HG03521 (cell line): ENCODE data around the gene NXF1.
"Not testable (repeated sequence)": the region's sequence is repeated elsewhere in the genome, so short reads cannot be mapped to it uniquely, and the experiment has no call there.

Experiments used
- ATAC-seq: cut with Tn5 transposase; IDR thresholded peaks from one replicate; pipeline ENCODE4 v1.9.1; 2021; ENCODE audit warnings: mild to moderate bottlenecking, moderate library complexity; ENCODE audit not compliant: unreplicated experiment

NXF1 gene

DNA sequence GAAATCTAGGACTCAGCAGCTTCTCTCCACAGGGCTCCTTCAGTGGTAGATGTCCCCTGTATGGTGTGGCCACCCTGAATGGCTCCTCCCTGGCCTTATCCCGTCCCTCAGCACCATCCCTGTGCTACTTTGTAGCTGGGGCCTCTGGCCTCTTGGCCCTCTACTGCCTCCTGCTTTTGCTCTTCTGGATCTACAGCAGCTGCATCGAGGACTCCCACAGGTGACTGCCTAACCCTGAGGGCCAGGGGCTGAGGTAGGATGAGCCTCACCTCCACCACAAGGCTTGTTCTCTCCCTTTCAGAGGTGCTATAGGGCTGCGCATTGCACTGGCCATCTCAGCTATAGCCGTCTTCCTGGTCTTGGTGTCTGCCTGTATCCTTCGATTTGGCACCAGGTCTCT lies 16.2 kb downstream of the NXF1 start:
- no peak for ATAC-seq

DNA sequence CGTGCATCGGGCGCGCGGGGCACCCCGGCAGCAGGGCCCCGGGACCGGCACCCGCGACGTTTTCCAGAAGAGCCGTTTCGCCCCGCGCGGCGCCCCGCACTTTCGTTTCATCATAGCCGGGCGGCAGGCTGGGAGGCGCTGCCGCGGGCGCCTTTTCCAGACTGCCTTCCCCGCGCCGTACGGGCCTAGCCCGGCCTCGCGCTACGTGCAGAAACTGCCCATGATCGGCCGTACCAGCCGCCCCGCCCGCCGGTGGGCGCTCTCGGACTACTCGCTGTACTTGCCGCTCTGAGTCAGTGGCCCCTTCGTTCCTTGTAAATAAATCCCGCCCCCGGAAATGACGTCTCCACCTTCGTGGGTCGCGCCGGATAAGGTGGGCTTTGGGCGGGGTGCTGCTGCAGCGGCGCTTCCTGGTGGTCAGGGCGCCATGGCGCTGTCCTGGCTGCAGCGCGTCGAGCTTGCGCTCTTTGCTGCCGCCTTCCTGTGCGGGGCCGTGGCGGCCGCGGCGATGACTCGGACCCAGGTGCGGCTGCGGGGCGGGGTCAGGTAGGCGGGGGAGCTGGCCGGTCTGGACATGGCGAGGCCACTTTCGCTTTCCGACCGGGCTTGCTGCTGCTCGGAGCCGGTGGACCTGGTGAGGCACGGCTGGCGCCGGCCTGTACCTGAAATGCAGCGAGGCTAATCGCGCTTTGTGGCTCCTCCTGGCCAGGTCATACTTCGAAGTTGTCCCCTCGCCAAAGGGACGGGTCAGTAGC lies 18.1 kb downstream of the NXF1 start, which contains the start of gene TMEM179B:
Gene TMEM179B (plus strand): TSS at position 398 of the 755 bp plus-strand sequence. CDS start 30 bp downstream, at position 428.
- ATAC-seq, result peak; percentile 66

DNA sequence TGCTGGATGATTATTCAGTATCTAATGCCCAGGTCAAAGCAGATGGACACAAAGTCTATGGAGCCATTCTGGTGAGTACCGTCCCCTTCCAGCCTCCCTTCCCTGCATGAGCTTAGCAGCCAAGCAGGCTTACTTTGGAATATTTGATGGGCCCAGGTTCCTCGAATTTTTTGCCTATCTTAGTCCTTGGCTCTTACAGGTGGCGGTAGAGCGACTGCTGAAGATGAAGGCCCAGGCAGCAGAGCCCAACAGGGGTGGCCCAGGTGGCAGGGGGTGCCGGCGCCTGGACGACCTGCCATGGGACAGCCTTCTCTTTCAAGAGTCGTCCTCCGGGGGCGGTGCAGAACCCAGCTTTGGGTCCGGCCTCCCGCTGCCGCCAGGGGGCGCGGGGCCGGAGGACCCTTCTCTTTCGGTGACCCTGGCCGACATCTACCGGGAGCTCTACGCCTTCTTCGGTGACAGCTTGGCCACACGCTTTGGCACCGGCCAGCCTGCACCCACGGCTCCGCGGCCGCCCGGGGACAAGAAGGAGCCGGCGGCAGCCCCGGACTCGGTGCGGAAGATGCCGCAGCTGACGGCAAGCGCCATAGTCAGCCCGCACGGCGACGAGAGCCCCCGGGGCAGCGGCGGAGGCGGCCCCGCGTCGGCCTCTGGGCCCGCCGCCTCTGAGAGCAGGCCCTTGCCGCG lies 18.8 kb downstream of the NXF1 start:
- ATAC-seq, result peak; percentile 51

DNA sequence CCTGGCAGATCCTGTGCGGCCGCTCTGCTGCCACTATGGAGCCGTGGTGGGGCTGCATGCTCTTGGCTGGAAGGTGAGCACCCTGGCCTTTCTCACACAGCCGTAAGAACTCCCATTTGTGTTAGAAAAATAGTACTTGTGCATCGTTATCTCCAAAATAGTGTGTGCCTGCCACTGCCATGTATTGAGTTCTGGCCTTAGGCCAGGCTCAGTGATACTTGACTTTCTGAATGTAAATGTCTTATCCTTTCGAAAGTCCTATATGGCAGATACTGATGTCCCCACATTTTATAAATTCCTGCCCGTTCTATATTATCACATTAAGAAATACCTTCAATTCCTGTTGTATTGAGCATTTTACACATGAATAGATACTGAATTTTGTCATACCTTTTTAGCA lies 22.5 kb downstream of the NXF1 start:
- no peak for ATAC-seq

DNA sequence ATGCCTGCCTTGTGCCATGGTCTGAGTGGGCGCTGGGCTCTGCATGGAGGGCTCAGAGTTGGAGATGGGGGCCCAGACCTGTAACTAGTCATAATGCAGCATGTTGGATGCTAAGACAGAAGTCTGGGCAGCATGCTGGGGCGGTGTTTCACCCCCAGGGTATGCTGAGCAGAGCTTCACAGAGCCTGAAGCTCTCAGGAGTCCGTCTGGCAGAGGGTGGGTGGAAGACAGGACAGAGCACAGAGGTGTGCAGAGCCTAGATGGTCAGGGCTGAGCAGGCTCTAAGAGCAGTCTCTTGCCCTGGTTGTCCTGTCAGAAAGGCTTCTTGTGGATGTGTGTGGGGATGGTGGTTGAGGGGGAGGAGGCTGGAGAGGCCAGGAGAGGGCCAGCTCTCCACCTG lies 26.8 kb downstream of the NXF1 start:
- ATAC-seq, result no peak

DNA sequence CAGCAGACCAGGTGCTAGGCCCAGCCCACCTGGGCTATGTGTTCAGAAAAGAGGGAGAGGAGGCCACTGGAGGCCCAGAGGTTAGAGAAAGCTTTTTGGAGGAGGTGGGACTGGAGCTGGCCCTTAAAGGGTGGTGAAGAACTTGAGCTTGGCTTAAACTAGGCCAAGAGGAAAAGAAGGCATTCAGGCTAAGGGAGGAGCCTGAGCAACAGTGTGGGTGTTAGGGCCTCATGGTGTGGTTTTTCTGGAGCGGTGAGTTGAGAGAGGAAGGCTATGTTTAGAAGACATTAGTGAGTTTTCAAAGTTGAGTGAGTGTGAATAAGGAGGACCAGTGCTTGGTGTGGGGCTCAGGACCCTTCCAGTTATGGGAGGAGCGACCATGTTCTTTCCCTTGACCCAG lies 27.9 kb downstream of the NXF1 start:
- ATAC-seq, result no peak

DNA sequence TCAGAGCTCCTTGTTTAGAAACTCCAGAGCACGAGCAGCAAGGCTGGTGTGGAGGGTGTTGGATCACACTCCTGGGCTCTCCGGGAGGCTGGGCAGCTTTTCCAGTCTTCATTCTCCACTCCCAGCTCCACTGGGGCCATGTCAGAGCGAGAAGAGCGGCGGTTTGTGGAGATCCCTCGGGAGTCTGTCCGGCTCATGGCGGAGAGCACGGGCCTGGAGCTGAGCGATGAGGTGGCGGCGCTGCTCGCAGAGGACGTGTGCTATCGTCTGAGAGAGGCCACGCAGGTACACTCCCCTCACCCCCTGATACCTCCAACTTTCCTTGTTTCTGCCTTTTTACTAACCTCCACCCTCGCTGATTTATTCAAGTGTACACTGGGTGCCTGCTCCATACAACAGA lies 29.6 kb downstream of the NXF1 start:
- ATAC-seq, result no peak

DNA sequence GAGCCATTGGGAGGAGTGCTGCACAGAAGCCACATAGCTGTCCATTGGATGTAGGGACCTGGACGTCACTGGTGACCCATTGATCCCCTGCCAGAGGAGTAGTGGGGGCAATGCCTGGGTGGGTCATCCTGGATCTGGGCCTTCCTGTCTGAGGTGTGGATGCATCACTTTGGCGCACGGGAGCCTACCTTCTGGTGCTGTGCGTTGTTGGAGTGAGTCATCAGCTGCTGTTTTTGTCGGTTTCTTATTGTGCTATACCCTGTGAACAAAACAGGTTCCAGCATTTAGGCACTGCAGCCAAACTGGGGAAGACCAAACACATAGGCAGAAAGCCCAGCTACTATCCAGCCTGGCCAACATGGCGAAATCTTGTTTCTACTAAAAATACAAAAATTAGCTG lies 30.8 kb downstream of the NXF1 start:
- no peak for ATAC-seq

DNA sequence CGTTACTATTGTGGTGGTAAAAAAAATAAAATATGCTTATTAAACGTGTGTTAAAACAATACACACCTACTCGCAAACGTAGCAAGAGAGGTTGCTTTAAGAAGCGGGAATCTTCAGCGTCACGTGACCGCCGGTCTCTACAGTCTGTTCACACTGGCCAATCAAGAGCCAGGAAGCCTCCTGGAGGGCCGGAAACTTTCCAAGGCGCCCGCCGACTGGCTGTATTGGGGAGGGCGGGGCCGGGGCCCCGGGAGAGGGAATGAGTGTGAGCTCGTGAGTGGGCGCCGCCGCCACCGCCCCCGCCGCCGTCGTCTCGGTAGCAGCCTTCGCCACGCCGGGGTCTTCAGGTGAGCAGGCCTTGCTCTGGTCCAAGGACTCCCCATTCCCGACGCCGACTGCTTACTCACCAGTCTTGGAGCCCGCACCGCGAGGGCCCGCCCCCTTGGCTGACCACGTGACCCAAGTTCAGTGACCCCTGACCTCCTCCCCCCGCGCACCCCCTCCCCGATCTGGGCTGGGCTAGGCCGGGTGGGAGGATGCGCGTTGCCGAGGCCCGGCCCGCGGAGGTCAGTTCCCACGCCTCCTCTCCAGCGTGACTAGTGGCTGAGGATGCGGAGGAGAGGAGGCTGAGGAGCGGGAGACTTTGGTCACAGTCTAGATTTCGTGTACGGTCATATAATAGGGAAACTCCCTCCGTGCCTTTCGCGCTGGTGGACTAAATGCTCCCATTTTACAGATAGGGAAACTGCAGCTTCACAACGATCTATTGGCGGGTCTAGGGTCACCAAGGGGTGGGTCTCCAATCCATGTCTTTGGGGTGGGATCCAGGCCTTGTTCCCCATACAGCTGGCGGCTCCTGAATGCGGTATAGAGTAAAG lies 33.9 kb downstream of the NXF1 start, which contains the start of gene TAF6L:
Gene TAF6L (plus strand): TSS at position 253 of the 878 bp plus-strand sequence. CDS start 4,388 bp downstream, outside the sequence.
- ATAC-seq, result peak; percentile 81

DNA sequence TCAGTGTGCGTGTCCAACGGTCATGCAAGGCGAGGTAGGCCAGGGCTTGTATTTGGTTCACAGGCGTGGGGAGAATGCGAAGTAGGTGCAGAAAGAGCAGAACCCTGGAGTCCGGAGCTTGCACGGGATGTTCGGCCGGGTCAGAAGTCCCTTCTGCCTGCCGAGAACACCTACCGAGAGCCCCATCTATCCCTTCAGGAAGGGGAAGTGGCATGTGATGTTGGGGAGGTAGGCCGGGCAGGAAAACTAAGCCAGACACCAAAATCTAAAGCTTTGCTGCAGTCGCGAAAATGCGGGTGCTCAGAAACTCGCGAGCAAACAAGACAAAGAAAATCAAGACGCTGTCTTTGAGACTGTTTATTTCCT lies 34.5 kb downstream of the NXF1 start:
- peak; percentile 1 for ATAC-seq

DNA sequence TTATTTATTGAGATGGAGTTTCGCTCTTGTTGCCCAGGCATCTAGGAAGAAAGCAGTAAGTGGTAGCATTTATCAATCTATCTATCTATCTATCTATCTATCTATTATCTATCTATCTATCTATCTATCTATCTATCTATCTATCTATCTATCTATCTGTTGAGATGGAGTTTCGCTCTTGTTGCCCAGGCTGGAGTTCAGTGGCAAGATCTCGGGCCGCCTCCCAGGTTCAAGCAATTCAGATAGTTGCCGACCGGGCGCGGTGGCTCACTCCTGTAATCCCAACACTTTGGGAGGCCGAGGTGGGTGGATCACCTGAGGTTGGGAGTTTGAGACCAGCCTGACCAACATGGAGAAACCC lies 44.4 kb downstream of the NXF1 start:
- not testable (repeated sequence) for ATAC-seq

DNA sequence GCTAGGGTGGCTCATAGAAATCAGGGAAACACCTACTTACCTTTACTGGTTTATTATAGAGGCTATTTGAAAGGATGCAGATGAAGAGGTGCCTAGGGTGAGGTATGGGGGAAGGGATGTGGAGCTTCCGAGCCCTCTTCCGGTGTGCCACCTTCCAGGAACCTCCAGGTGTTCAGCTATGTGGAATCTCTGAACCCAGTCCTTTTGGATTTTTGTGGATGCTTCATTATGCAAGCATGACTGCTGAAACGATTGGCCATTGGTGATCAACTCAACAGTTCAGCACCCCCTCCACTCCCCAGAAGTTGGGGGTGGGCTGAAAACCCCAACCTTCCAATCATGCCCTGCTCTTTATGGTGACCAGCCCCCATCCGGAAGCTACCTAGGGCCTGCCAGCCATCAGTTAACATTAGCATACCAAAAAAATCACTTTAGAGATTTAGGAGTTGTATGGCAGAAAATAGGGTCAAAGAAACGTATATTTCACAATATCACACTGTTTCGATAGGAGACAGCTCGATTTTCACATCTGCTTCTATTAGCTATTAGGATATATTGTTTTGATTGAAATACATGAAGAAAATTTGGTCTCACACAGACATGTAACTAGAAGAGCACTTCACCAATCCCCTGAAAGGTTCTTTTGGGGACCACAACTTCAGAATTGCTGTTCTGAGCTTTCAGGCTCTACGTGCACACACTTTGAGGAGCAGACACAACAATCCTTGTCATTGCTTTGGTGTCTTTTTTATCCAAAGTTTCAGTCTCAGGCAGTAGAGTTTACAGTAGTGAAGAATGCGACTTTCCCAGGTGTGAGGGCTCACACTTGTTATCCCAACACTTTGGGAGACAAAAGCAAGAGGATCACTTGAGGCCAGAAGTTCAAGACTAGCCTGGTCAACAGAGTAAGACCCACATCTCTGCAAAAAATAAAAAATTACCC lies 47.1 kb downstream of the NXF1 start:
- ATAC-seq, result no peak

DNA sequence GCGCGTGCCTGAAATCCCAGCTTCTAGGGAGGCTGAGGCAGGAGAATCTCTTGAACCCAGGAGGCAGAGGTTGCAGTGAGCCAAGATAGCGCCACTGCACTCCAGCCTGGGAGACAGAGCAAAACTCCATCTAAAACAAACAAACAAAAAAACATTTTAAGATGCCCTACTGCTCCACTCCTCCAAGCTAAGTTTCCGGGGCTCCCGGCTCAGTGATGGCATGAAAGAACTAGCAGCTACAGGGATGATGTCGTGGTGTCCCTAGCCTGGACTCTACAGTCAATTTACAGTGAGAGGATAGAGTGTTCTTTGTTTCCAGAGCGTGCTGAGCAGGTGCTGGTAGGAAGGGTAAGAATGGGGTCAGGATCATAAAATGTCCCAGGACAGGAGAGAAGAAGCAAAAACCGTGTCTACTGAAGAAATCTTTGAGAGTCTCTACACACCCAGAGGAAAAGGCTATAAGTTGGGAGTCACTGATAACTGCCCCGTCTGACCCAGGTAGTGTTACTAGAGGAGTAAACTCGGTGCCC lies 50.1 kb downstream of the NXF1 start:
- no peak for ATAC-seq

DNA sequence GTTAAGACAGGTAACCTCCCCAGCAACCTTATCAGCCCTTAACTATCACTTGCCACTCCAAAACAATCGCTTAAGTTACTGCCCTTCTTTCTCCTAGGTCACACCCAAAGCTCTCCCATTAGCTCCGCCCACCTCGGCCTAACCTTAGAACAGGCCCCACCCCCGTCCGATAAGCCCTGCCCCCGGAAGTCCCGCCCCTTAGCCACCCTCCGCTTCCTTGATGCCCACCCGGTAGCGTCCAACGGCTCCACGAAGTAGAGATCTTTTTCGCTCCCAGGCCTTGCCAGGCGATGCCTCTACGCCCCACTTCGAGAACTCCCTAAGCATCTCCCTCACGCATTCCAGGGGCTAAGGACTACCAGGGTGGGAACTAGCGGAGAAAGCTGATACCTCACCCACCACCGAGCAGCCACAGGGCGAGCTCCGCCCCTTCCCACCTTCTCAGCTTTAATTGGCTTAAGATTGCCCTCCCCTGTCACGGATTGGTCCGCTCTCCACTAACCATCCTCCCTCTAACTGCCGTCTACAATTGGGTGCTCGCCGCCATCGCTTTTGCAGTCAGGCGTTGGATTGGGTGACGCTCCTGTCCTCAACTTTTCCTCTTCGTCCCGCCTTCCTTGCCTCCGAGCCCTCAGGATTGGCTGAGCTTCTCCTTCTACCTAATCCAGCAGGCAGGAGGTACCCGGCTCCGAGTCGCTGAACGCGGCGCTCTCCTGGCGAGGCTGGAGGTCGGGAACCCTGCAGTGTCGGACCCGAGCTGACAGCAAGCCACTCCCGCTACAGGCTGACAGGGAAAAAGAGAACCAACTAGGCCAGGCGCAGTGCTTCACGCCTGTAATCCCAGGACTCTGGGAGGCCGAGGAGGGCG lies 51.3 kb downstream of the NXF1 start, which contains the start of gene ZBTB3:
Gene ZBTB3 (minus strand): TSS at position 425 of the 868 bp plus-strand sequence. CDS start 496 bp downstream, outside the sequence.
- peak; percentile 93 for ATAC-seq

DNA sequence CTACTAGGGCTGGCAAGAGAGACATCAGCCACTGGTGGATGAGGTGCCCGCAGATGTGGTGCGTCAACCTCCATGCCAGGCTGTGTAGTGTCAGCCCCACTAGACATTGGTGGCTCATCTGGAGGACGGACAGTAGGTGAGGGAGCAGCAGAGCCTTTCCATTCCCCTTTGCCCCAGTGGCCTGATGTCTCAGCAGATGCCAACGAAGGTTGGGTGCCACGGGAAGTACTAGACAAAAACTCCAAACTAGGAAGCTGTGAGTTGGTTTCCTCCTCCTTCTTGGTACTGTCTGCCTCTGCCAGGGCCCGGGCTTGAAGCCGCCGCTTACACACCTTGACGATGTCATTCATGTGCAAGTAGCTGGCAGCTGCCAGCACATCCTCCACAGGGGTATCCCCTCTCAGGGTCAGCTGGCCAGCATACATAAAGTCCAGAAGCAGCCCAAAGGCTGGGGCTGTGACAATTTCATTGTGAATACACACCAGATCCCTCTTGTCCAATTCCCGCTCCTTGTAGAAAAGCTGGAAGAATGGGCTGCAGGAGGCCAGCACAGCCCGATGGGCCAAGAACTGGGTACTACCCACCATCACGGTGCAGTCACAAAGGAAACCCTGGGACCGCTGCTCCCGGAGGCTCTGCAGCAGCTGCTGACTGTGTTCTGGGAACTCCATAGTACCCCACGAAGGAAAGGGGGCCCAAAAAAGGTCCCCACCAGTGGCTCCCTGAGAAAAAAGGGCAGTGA lies 52.1 kb downstream of the NXF1 start:
- no peak for ATAC-seq

DNA sequence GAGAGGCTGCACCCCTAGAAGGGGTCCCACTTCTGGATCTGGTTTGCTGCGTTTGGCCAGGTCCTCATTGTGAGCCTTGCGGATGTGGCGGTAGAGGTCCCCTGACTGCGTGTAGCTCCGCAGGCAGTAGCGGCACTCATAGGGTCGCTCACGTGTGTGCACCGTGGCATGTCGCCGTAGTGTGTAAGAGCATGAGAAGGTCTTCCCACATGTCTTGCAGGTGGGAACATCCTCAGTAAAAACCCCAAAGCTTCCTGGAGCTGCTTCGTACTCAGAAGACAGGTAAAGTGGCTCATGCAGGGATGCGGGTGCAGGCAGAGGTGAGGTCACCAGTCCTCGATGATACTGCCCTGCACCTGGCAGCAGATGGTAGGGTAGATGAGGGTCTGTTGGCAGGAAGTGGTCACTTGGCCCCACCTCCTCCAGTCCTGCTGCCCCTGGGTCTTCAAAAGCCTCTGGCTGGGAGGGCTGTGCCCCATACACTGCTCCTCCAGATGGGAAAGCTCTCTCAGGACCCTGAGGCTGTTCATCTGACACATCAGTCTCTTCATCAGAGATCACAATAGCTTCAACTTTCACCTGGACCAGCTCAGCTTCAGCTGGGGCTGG lies 53.0 kb downstream of the NXF1 start:
- no peak for ATAC-seq

DNA sequence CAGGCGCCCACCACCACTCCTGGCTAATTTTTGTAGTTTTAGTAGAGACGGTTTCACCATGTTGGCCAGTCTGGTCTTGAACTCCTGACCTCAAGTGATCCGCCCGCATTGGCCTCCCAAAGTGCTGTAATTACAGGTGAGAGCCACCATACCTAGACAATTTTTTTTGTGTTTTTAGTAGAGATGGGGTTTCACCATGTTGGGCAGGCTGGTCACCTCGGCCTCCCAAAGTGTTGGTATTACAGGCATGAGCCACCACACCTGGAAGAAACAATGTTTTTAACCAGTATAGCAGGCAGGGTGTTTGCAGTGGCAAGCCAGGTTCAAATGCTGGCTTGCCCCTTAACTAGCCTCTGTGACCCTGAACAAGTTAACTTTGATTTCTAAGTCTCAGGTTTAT lies 55.3 kb downstream of the NXF1 start:
- ATAC-seq, result not testable (repeated sequence)
